GM18861 (cell line): ENCODE measurements around the gene GBF1.

Experiments
- ATAC-seq: cut with Tn5 transposase; IDR thresholded peaks from one replicate; pipeline ENCODE4 v1.9.1; 2021; ENCODE audit not compliant: unreplicated experiment

Gene GBF1

DNA sequence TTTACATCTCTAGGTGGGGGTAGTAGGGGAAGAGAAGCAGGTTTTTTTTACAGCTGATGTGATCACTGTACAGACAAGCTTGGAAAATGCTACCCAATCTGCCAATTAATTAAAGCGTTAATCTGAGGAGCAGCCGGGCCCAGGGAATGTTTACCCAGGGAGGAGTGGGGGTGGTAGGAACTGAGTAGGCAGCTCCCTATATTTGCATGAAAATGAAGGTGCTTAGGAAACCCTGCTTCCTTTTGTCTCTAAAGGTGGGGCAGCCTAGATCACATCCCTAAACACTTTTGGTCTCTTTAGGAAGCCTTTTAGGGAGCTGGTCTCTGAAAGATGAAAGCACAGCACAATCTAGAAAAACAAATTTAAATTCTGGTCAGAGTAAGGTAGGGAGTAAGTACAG, 97.1 kb downstream of the GBF1 start:
- no peak for ATAC-seq

DNA sequence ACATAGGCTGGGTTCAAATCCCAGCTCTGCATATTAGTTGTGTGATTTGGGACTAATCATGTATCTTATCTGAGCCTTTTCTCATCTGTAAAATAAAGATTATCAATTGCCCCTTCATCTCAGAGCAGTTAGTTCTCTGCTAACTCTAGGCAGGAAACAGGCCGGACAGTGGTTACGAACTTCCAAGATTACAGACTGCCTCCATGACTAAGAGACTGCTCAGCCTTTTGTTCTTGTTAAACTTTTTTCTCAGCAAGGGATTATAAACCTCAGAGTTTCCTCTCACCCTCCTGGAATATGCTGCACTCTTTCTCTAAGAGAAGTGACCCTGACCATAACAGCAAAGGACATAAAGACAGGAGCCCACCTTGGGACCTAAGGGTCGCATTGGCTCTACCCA, 97.6 kb downstream of the GBF1 start:
- ATAC-seq, result no peak

DNA sequence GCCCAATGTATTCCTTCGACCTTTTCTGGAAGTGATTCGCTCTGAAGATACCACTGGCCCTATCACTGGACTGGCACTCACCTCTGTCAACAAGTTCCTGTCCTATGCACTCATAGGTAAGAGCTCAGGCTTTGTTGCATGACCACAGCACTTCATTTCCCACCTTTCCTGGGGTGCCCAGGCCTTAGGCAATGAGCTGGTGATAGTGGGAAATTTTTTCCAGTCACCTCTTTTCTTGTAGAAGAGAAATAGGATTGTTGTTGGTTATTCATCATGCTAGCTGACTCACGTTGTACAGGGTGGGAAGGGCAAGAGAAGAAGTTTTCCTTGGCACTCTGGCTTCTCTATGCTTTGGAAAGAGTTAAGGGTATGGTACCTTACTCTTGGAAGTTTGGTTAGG, 98.7 kb downstream of the GBF1 start:
- ATAC-seq, result no peak

DNA sequence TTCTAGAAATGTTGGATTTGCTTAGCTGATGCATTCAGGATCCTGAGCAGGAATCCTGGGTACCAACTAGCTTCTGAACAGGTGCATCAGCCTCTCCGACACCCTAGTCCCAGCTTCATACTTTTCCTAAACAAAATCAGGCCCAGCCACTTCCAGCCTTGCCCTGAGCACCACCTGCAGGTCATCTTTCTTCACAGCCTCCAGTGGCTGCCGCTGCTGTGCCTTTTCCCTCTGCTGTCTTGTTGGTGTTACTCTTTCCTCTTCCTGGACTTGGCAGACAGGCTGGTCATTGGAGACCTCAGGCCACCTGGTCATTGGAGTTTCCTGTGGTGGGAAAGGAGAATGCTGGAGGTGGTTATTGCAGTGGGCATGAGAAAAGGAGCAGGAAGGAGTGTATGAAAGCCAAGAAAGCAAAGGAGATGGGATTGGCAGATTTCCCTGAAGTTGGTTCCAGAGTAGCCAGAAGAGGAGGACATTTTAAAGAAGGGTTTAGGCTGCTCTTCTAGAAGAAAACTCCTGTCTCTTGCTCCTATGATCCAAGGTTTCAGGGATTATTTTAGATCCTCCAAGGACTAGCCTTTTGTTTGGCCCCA, 102.0 kb downstream of the GBF1 start:
- no peak for ATAC-seq

DNA sequence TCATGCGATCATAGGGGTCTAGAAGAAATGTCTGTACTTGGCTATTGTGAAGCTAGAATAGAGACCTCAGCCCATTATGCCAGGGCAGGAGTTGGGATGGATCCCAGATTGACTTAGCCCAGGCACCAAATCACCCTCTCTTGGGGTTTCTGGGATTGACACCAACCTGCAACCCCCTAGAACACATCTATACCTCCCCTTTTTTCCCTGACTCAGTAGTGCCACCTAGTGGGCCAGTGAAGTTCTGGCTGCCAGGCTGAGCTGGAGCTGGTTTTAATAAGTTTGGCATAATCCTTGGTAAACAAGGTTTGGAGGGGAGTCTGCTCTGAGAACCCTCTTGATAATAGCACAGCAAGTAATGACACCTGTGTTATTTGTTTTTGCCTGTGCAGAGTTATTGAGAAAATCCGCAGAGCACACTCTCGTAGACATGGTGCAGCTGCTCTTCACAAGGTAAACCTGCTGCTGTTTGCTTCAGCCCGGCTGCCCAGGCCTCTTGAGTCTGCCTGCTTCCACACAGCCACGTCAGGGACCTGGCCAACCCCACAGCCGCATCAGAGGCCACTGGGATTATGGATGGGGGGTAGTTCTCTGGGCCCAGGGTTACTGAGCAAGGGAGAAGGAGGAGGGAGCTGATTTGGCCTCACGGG, 106.9 kb downstream of the GBF1 start:
- no peak for ATAC-seq

DNA sequence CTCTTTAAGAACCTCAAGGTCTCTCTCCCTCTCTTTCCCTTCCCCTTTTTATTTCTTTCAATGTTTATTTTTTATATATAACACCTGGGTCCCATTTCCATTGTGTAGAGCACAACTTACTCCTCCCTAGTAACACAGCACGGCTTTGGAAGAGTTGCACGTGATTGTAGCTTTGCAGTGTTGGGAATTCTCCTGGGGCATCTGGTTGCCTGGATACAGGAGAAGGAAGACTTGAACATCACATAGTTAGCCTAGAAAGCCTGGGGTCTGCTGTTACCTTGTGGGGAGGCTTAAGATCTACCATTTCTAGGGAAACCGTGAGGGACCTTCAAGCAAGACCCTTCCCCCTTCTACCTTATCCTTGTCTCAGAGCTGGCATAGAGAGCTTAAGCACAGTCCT, 109.1 kb downstream of the GBF1 start:
- ATAC-seq, result no peak

DNA sequence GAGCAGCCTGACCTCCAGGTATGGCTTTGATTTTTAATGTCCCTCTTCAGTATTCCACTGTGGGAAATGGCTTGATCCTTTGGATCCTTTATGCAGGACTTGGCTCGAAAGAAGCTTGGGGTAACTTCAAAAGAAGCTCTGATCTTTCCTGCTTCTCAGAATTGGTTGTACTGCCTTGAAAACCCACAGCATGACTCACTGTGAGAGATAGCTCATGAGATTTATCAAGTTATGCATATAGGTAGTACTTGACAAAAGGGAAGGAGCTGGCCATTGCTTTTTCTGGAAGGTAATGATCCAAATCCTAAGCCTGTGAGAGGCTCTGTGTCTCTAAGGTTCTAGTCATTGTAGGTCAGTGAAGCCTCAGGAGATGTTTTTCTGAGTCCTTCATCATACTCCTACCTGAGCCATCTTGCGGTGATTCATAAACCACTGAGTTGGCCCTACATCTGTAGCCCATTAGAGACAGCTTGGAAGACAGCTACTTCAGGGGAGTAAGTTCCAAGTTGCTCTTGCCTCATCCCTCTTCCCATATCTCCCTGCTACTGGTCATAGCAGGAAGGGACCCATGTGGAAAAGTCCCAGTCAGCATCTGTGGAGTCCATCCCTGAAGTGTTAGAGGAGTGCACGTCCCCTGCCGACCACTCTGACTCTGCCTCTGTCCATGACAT, 113.5 kb downstream of the GBF1 start:
- ATAC-seq, result no peak

DNA sequence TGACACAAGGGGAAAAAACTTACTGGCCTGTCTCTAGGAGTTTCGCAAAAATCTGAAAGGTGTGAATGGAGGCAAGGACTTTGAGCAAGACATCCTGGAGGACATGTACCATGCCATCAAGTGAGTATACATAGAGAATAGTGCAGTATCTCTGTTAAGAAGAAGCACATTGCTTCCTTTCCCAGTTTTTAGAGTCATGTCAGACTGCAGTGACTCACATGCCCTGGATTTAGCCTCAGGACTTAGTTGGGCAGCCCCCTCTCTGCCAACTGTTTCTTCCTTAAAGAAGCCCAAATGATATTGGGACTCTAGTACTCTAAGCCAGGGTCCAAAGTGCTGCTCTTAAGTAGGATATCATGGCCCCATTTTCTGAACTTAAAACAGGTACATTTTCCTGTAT, 122.1 kb downstream of the GBF1 start:
- ATAC-seq, result no peak

DNA sequence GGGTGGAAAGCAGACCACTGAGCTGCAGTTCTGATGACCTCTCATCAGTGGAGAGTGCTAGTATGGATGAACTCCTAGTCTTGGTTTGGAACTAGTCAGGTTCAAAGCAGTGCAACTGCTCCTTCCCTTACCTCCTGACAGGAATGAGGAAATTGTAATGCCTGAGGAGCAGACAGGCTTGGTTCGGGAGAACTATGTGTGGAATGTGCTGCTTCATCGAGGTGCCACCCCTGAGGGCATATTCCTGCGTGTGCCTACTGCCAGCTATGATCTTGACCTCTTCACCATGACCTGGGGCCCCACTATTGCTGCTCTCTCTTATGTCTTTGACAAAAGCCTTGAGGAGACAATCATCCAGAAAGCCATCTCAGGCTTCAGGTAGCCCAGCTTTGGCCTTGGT, 122.7 kb downstream of the GBF1 start:
- no peak for ATAC-seq

DNA sequence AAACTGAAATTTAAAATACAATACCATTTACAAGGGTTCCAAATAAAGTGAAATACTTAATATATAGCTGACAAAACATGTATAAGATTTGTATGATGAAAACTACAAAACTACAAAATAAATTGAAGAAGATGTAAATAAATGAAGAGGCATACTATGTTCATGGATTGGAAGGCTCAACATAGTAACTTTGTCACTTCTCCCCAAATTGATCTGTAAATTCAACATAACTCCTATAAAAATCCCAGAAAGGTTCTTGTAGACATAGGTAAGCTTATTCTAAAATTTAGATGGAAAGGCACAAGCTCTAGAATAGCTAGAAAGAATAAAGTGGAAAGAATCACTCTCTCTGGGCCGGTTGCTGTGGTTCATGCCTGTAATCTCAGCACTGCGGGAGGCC, 126.0 kb downstream of the GBF1 start:
- no peak for ATAC-seq

DNA sequence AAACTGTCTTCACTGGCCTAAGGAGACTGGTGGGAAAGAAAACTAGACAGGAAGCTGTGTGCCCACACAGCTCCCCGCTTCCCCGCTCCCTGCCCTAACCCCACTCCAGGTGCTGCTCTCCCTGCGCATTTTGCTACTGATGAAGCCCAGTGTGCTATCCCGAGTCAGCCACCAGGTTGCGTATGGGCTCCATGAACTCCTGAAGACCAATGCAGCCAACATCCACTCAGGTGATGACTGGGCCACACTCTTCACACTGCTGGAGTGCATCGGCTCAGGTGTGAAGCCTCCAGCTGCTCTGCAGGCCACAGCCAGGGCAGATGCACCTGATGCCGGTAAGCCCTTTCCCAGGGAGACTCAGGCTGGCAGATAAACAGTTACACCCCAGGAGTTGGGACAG, 129.9 kb downstream of the GBF1 start:
- ATAC-seq, result no peak

DNA sequence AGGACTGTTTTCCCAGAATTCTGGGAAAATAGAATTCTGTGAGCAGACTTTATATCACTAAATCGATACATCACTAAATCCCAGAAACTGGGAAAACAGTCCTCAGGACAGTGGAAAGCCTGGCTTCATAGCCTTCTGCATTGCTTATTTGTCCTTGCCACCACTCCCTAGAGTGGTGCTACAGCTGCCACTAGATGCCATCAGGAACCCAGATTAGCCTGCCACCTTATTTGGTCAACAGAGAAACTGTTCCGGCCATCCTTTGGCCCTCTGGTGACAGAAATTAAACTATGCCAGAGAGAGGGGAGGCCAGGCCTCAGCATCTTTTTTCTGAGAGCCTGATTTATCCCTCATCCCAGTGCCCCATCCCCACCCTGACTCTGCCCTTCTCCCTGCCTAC, 130.5 kb downstream of the GBF1 start:
- ATAC-seq, result no peak

DNA sequence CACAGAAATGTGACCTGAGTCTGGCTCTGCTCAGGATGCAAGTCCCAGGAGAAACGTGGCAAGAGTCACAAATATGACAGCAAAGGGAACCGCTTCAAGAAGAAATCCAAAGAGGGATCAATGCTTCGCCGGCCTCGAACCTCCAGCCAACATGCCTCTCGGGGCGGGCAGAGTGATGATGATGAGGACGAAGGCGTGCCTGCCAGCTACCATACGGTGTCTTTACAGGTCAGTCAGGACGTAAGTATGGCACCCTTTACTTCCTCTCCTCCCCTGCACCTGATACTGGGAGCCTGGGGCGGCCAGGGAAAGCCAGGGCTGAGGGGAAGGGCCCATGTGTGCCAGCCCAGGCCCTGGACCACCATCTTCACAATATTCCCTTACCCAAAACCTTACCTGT, 131.6 kb downstream of the GBF1 start:
- ATAC-seq, result no peak

DNA sequence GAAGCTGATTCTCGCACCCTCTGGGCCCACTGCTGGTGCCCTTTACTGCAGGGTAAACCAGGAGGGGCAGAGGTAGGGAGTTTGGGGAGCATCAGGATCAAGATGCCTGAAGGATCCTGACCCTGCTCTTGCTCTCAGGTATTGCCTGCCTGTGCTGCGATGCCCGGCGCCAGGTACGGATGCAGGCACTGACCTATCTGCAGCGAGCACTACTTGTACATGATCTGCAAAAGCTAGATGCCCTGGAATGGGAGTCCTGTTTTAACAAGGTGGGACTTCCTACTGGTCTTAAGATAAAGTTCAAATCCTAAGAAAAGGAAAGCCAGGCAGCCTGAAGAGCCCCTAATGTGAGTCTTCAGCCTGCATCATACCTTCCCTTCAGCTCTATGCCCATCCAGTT, 134.1 kb downstream of the GBF1 start:
- ATAC-seq, result no peak

DNA sequence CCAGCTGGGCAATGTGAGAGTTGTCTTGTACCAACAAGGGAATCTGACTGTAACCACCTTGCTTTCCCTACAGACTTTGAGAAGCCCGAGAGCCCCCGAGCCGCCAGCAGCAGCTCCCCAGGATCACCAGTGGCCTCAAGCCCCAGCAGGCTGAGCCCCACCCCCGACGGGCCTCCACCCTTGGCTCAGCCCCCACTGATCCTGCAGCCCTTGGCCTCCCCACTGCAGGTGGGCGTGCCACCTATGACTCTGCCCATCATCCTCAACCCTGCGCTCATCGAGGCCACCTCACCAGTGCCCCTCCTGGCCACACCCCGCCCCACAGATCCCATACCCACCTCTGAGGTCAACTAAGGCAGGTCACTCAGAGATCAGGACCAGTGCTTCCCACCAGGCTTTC, 136.7 kb downstream of the GBF1 start:
- ATAC-seq, result no peak

DNA sequence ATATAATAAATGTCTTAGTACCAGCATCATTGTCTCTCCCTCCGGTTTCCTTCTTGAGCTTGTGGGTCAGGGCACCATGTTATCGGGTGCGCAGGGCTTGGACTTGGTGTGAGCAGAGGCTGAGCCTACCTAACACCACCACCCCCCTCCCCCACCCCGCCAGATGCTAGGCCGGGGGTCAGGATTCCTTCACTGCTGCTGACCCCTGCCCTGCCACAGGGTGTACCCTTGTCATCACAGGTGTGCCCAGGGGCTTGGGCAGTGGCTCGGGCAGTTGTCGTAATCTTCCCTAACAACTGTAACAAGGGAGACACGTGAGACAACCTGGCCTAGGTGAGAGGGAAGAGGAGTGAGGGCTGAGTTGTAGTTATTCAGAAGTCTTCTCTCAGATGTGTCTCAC, 137.5 kb downstream of the GBF1 start:
- ATAC-seq, result no peak

DNA sequence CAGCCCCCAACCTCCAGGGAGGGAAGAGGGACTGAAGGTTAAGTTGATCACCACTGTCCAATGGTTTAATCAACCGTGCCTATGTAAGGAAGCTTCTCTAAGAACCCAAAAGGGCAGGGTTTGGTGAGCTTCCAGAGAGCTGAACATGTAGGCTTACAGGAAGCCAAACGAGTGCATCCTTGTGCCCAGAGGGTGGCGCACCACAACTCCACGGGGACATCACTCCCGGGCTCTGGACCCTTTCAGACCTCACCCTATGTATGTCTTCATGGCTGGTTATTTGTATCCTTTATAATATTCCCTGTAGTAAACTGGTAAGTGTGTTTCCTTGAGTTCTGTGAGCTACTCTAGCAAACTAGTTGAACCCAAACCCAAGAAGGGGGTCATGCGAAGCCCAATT, 138.7 kb downstream of the GBF1 start:
- no peak for ATAC-seq

DNA sequence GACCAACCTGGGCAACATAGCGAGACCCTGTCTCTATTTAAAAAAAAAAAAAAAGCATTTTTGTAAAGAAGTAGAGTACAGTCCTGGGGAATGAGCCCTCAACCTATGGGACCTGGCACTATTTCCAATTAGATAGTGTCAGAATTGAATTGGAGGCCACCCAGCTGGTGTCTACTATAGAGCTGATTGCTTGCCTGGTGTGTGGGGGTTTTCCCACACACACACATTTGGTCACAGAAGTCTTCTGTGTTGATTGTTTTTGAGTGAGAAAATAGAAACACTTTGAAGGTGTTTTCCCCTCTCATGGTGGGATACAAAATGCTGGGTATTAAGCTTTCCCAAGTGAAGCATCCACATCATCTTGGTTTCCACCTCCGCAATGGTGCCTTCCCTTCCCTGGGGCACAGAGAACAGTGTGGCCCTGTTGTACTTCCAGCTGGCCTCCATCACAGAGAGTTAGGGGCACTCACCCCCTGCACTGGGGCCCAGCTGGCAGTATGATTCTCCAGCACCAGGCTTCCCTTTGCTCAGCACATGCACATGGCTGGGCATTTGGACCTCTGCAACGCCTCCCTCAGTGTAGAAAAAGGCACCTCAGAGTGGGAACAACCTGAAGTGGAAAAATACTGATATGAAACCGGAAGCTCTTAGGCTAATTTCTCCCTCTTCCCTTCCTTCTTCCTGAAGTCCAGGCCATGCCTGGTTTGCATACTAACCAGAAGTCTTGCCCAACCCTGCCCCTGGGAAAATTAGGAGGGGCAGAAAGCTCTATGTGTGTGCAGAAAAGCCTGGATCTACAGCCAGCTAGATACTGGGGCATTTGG, 139.5 kb downstream of the GBF1 start:
- no peak for ATAC-seq

DNA sequence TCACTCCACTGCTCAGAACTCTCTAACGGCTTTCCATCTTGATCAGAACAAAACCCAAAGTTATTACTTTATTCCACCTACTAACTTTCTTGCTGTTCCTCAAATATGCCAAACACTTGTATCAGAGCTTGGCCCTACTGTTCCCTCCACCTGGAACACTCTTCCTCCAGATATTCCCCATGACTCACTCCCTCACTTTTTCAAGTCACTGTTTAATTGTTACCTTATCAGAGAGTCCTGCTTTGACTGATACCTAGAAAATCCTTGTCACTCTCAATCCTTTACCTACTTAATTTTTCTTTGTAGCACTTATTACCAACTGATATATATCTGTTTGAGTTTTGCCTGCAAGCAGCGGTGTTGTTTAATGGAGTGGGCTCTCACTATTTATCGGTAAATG, 144.6 kb downstream of the GBF1 start:
- ATAC-seq, result no peak

DNA sequence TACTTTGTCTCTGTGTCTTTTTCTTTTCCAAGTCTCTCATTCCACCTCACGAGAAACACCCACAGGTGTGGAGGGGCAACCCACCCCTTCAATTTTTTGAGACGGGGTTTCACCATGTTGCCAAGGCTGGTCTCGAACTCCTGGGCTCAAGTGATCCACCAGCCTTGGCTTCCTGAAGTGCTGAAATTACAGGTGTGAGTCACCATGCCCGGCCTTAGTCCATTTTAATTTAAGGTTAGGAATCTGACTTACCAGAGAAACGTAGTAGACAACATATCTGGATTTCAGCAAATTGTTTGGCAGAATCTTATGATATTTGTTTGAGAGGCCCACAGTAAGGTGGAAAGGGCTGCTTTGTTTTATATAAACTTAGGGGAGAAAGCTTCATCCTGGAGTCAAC, 147.0 kb downstream of the GBF1 start:
- no peak for ATAC-seq

DNA sequence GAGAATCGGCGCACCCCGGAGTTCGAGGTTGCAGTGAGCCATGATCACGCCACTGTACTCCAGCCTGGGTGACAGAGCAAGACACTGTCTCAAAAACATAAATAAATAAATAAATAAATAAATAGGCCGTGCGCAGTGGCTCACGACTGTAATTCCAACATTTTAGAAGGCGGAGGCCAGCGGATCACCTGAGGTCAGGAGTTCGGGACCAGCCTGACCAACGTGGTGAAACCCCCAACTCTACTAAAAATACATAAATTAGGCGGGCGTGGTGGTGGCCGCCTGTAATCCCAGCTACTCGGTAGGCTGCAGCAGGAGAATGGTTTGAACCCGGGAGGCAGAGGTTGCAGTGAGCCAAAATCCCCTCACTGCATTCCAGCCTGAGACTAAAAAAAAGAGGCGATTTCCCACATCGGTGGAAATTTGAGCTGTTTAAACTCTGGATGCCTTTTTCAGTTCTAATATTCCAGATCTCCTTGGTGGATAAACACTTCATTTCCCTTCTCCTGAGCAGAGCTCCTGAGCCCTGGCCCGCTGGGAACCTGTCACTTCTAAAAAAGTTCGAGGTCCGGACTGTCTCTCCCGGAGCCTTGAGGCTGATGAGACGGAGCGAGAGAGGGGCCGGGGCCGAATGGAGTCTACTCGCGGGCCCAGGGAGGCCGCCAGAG, 148.2 kb downstream of the GBF1 start:
- no peak for ATAC-seq
